Head of caudate nucleus (tissue), 42 donors: Measurements from ENCODE around the gene AP1G2.

Source experiments
- DNase-seq, 42 donors: peaks; one replicate each; pipeline versions ENCODE4 v3.0.0 to v3.0.0-alpha.2; 2020 to 2021; ENCODE audit warnings: mixed read lengths in 7 of 42
- intact Hi-C: fragments of 100-400 bp; cut with DNase I; formaldehyde crosslinking; loops from one replicate; pipeline ENCODE4 v1.15.0; 2022

Gene AP1G2

DNA sequence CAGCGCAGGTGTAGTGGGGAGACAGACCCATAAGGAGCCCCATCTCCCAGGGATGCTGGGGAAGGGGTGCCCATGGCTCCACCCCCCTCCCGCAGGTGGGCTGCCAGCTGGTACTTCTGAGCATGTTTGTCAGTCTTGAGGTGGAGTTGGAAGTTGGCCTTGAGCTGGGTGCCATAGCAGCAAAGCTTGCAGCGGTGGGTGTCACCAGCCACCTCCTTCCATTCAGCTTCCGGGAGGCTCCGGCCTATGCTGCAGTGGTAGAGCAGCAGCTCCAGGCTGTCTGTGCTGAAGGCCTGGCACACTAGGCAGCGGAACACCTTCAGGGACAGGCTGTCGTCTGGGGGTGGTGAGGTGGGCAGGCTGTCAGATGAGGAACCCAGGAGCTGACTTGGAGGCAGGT lies 34.9 kb downstream of the AP1G2 start:
- no peak for DNase-seq
- intact Hi-C loops, result no loop called here

DNA sequence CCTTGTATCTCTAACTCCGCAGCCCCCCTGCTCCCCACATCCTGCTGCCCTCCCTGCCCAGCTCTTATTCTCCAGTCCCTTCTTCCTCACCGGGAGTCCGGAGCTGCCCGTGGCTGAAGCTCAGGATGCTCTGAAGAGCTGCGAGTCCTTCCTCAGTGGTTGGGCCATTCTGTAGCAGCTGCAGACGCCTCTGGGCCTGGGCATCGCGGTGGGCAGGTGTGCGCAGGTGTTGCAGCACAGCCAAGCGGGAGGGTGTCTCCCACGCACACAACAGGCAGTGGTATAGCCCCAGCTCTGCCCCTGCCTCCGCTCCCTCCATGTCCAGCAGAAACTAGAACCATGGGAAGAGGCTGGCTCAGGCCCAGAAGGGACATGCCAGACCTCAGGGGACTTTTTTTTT lies 36.2 kb downstream of the AP1G2 start:
- DNase-seq, result no peak

GRCh38 chr14:23530375-23531055 lies 37.1 kb downstream of the AP1G2 start:
- peak in 1 of 42 donors; percentile 15 for DNase-seq
- intact Hi-C loops, result no loop called here

More for the DNA sequence above, 36.2 kb downstream of the AP1G2 start:
- intact Hi-C loops, result no loop called here

DNA sequence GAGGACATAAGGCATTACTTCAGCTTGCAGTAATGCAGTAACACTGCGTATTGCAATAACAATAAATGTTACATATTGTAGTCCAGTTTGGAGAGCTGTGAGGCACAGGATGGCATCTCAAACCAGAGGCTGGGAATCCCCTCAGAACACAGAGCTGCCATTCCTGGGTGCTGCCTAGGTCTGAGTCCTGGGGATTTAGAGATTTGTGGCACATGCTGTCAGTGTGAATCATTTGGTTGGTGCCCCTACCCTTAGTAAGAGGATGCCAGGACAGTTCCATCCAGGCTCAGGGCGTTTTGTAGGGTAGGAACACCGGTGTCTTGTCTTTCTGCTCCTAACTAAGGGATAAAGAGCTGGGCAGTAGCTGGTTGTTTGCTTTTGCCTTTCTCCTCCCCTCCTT lies 38.6 kb downstream of the AP1G2 start:
- intact Hi-C loops, result no loop called here
- no peak for DNase-seq

DNA sequence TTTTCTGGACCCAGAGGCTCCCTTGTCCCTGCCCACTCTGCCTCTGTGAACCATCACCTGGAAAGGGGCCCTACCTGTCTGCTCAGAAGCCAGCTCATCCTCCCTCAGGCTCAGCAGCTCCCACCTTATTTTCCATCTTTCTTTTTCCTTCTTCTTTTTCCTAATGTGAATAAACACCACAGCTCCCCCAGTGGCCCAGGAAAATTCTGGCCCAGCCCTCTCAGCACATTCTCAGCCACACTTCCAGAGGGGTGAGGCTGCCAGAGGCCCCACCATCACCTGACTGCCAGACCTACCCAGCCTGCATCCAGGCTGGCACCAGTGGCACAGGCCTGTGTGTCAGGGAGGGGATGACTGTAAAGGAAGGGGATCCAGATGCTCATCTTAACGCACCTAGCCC lies 39.0 kb downstream of the AP1G2 start:
- DNase-seq, result peak in 8 of 42 donors; percentile 35 to 59 (median 44)
- intact Hi-C loops, result no loop called here

GRCh38 chr14:23525611-23526010 lies 42.0 kb downstream of the AP1G2 start:
- peak in 1 of 42 donors; percentile 16 for DNase-seq
- intact Hi-C loops, result no loop called here

GRCh38 chr14:23524954-23525353 lies 42.6 kb downstream of the AP1G2 start:
- DNase-seq, result peak in 1 of 42 donors; percentile 20
- intact Hi-C loops, result no loop called here

DNA sequence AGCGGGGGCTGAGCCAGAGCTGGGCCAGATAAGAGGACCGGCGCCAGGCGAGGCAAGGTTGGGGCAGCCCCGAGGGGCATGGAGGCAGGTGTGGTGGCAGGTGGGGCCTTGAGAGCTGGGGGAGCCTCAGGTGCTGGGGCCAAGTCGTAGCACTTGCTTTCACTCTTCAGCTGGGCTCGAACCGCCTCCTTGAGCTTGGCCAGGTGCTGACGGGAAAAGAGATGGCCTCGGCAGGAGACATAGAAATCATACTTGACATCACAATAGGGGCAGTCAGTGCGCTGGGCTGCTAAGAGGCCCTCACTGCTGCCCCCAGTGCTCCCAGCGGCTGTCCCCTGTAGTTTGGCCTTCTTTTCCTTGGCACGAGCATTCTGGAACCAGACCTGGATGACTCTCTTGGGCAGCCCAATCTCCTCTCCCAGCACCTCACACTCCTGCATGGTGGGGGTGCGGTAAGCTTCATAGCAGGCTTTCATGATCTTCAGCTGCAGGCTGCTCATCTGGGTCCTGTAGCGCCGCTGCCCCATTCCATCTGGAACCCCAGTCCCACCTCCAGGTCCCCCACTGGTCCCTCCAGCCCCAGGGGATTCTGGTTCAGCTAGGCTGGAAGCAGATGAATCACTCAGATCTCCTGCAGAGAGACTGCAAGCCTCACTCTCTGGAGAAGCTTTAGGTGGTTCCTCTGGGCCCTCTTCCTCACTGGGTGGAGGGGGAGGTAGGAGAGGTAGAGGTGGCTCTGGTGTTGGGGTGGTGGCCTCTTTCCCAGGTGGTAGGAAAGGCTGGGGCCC lies 44.2 kb downstream of the AP1G2 start:
- DNase-seq, result peak in 1 of 42 donors; percentile 15

GRCh38 chr14:23522643-23523198 lies 44.9 kb downstream of the AP1G2 start:
- intact Hi-C loops, result no loop called here
- DNase-seq, result no peak

More for the DNA sequence above, 44.2 kb downstream of the AP1G2 start:
- intact Hi-C loops, result no loop called here

DNA sequence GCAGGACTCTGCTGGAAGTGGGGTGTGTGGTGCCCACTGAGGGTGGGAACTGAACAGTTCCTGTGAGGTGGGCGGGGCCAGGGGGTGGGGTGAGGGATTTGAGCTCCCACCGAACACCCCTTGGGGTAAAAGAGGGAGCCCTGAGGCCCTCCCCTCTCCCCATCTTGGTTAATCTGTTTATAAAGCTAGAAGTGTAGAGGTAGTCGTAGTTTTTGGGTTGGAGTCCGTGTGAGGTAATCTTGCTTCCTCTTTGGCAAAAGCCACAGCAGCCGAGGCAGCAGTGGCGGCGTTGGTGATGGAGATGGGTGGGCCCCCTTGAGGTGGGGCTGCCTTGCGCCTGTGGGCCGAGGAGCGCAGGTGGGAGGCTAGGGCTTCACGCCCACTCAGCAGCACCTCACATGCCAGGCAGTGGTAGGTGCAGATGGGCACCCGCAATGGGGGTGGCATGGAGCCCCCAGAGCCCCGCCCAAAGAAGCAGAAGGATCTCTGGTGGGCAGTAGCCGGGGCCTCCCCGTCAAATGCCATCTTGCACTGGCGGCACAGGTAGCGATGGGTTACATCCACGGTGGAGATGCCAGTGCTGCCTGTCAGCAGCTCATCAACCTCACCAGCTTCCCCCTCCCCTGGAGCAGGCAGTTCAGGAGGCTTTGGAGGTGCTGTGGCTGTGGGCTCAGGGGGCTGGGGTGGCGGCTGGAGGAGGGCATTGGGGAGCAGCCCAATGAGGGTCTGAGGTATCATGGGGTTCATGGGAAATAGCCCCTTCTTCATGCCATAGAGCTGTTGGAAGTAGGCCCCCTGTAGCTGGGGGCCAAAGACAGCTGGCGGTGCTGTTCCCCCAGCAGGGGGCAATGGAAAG lies 45.6 kb downstream of the AP1G2 start:
- intact Hi-C loops, result no loop called here

DNA sequence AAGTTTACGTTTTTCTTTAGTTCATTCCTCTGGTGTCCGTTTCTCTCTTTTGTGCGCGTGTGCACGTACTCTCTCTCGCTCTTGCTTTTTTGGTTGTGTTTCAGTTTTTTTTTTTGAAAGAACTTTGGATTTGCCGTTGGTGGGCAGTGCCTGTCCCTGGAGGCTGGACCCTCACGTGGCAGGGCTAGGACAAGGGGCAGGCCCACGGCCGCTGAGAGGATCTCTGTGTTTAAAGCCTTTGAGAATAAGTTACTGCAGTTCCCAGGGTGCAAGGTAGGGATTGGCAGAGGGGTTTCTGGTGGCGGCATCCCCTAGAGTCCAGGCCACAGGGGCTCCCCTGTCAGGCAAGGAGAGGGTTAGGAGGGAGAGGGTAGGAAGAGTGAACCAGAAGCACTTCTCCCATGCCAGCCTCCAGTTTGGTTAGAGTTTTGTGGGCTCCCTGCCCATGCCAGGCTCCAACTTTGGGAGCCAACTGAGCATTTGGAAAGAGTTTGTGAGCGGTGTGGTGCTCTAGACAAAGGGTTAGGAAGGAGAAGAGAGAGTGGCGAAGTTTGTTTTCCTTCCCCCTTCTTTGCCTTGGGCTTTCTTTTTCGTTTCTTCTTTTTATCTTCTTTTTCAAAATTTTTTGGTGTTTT lies 46.6 kb downstream of the AP1G2 start:
- intact Hi-C loops, result no loop called here
- peak in 2 of 42 donors; percentile 37 to 42 for DNase-seq

More for the DNA sequence above, 45.6 kb downstream of the AP1G2 start:
- DNase-seq, result peak in 1 of 42 donors; percentile 25

GRCh38 chr14:23518709-23519108 lies 48.9 kb downstream of the AP1G2 start:
- intact Hi-C loops, result no loop called here
- peak in 1 of 42 donors; percentile 48 for DNase-seq

- peak in 1 of 42 donors; percentile 30 for DNase-seq
- intact Hi-C loops, result no loop called here
These were observed 49.8 kb downstream of the AP1G2 start for GRCh38 chr14:23517650-23518326.

GRCh38 chr14:23514644-23514957 lies 53.0 kb downstream of the AP1G2 start:
- DNase-seq, result peak in 37 of 42 donors; percentile 38 to 84 (median 63)
- intact Hi-C loops, result no loop called here

DNA sequence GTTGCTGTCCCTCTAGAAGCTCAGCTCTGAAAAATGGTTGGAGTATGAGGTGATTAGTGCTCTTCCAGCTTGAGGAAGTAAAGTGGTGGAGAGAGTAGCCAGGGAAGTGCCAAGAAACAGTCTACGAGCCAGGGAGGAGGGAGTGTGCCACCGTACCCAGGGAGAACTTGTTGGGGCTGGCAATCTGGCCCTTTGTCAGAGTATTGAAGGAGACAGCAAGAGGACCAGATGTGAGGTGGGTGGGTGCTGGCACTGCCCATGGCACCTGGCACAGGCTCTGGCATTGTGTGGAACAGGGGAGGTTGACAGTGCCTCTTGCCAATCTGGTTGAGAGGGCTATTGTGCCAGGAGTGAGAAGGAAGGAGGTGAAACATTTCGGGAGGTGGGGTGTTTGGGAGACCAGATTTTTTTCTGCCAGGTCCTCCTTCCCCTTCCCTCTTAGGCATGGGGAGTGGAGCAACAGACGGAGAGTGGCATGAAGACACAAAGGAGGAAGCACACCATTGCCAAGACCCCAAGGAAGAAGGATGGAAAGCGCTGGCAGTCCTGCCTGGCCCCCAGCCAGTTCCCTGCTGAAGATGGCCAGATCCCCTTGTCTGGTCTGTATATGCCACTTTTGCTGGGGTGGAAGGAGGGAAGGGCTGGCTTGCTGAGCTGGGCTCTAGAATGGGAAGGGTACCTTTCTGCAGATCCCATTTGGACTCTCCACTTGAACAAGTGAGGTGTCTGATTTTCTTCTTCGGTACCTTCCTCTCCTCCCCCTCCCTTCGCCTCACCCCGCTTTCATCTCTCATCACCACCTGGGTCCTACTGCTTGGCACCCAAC lies 53.6 kb downstream of the AP1G2 start:
- intact Hi-C loops, result no loop called here
- peak in 21 of 42 donors; percentile 22 to 72 (median 44) for DNase-seq

GRCh38 chr14:23513005-23513817 lies 54.4 kb downstream of the AP1G2 start:
- DNase-seq, result peak; percentile 80 to 95 (median 90)
- intact Hi-C loops, result no loop called here

- intact Hi-C loops, result no loop called here
- DNase-seq, result peak in 36 of 42 donors; percentile 31 to 73 (median 56)
These were observed 55.4 kb downstream of the AP1G2 start for GRCh38 chr14:23512156-23512555.
